Lower leg skin (tissue), 3 donors: ENCODE data around the gene ABCG5.

ENCODE experiments used
- POLR2A ChIP-seq, 2 donors: fragments of 450-650 bp; IDR thresholded peaks; one replicate each; pipeline ENCODE4 v1.6.1; 2016 to 2017; ENCODE audit warnings: antibody characterized with exemption in 2 of 2, mild to moderate bottlenecking in 1 of 2, moderate library complexity in 1 of 2
- TF ChIP-seq, protein P1 (sequence below), 3 donors: fragments of 450-650 bp; IDR thresholded peaks; one replicate each; pipeline ENCODE4 v1.5.1; 2016; ENCODE audit warnings: antibody characterized with exemption in 3 of 3, mild to moderate bottlenecking in 3 of 3, moderate library complexity in 2 of 3

DNA sequence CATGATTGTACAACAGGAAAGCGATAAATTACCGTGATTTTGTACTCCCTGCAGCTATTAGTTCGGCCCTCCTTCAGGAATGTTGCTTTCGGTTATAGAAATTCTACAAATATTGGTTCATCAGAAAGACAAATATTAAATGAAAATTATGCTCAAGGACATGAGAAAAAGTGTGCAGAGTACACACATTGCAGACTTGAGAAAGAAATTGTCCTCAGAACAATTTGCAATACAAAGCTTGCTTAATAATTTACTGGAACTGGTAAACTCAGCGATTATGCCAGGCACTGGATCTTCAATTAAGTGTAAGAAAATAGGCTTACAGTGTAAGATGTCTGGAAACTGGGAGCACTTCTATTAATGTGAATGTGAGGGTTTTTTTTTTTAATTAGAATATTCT, 46.0 kb upstream of the ABCG5 start:
- TF ChIP-seq POLR2A (IDR thresholded peaks at IDR 0.05): no peak
- TF ChIP-seq, protein P1, sequence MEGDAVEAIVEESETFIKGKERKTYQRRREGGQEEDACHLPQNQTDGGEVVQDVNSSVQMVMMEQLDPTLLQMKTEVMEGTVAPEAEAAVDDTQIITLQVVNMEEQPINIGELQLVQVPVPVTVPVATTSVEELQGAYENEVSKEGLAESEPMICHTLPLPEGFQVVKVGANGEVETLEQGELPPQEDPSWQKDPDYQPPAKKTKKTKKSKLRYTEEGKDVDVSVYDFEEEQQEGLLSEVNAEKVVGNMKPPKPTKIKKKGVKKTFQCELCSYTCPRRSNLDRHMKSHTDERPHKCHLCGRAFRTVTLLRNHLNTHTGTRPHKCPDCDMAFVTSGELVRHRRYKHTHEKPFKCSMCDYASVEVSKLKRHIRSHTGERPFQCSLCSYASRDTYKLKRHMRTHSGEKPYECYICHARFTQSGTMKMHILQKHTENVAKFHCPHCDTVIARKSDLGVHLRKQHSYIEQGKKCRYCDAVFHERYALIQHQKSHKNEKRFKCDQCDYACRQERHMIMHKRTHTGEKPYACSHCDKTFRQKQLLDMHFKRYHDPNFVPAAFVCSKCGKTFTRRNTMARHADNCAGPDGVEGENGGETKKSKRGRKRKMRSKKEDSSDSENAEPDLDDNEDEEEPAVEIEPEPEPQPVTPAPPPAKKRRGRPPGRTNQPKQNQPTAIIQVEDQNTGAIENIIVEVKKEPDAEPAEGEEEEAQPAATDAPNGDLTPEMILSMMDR (IDR thresholded peaks at IDR 0.05): no peak
